ENCODE measurements around the gene EIF1.

Gene EIF1

DNA sequence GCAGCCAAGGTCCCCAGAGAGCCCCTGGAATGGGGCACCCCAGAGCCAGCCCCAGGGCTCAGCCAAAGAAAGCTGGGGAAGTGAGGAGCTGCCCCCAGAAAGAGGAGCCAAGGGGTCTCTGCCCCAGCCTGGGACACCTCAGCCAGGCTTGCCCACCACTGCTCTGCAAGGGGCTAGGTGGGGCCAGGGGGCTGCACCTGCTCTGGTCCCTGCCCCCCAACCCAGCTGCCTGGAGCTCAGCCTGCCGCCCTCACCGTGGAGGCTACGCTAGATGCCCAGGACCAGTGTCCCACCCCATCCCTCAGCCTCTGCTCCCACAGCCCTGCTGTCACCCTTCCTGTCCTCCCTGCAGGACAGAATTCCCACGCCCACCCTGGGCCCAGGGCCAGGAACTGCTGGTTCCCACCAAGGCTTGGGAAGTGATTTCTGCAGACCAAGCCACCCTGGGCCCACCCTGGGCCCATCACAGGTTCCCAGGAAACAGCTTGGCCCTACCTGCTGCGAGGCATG lies 36.2 kb upstream of the EIF1 start:
- no peak overlapping the region for H3K27ac Mint-ChIP-seq
- peaks cover 6% of the 10 kb centered on the region for H3K4me1 Mint-ChIP-seq
- H3K4me3 Mint-ChIP-seq: no peak overlapping the region
- no peaks in the 10 kb centered on the region for H3K9me3 Mint-ChIP-seq
- no peaks in the 10 kb centered on the region for H3K36me3 Mint-ChIP-seq
- ATAC-seq (ENCODE audit: low read depth): no peak
- peaks cover 9% of the 10 kb centered on the region for H3K27me3 Mint-ChIP-seq
- DNase-seq (ENCODE audit: low spot score in 2 of 2): no peak

GRCh38 chr17:41653421-41653820 lies 35.3 kb upstream of the EIF1 start:
- Mint-ChIP-seq H3K36me3 (no peaks in the 10 kb centered on the region), H3K27me3 (peaks cover 9% of the 10 kb centered on the region), H3K4me3 (no peak overlapping the region), H3K9me3 (no peaks in the 10 kb centered on the region), H3K4me1 (peaks cover 2% of the 10 kb centered on the region), H3K27ac (no peak overlapping the region)
- ATAC-seq (ENCODE audit: low read depth) (no peak), DNase-seq (ENCODE audit: low spot score in 2 of 2) (no peak)

DNA sequence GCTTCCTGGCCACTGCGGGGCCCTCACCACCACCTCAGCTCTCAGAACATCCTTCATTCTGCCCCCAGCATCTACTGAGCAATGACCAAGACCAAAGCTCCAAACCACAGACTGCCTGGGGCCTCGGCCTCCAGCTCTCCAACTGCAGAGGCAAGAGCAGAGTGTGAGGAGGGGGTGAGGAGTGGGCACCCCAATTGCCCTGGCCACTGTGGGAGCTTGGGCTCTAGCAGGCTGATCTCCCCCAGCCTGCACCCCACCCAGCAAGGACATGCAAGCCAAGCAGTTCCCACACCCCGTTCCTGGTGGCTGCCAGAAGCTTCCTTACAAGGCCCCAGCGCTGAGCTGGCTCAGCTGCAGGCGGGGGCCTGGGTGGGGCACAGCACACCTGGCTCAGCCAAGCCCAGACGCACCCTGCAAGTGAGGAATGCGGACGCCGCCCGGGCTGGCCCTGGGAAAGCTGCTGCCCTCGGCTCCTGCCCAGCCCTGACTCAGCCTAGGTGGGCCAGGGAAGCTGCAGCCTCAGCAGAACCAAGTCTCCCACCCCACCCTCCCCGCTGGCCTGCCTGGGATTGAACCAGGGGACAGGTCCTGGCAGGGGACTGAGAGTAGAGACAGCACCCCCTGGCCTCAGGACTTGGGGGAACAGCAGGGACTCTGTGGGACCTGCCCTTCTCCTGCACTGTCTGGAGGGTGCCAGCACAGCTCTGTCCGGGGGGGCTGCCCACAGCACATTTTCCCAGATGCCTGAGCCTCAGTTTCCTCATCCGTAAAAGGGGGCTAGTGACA lies 34.6 kb upstream of the EIF1 start:
- Mint-ChIP-seq H3K4me1 (no peaks in the 10 kb centered on the region), H3K4me3 (no peak overlapping the region), H3K9me3 (no peaks in the 10 kb centered on the region), H3K36me3 (no peaks in the 10 kb centered on the region), H3K27me3 (peaks cover 11% of the 10 kb centered on the region), H3K27ac (no peak overlapping the region)
- DNase-seq (ENCODE audit: low spot score in 2 of 2) (no peak), ATAC-seq (ENCODE audit: low read depth) (no peak)

DNA sequence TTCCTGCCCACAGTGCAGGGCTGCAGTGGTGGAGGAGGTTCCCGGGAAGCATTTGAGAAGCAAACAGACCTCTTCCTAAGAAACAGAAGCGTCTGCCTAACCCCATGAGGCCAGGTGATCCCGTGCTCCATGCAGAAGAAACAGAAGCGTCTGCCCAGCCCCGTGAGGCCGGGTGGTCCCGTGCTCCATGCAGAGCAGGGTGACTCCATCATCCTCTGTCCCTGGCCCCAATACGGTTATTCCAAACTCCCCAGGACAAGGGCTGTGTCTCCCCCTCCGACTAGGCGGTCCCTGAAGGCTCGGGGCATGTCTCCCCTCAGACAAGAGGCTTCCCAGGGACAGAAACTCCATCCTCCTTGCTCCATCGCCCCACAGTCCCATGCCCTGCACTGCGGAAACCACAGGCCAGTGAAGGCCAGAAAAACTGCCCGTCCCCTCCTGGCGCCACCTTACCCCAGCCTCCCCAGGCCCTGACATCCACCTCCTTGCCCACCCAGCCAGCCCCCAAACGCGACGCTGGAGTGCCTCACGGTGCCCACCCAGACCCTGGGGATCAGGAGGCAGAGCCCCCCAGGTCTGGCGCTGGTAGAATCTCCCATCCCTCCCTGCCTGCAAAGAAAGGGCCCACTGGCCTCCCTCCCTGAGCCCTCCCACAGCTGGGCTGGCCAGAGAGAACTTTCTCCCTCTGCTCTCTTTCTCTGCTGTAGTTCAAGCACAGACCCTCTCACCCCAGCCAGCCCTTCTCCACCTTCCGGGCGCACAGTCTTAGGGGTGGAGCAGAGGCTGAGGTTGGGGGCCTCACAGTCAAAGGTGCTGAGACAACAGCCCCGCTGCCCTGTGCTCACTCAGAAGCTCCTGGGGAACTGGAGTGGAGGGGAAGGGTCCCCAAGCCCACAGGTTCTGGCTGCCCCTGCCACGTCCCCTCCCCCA lies 33.7 kb upstream of the EIF1 start:
- ATAC-seq (ENCODE audit: low read depth): no peak
- Mint-ChIP-seq H3K27ac (no peak overlapping the region), H3K27me3 (peaks cover 11% of the 10 kb centered on the region), H3K9me3 (no peaks in the 10 kb centered on the region), H3K36me3 (no peaks in the 10 kb centered on the region), H3K4me1 (no peaks in the 10 kb centered on the region), H3K4me3 (no peak overlapping the region)
- no peak for DNase-seq (ENCODE audit: low spot score in 2 of 2)

DNA sequence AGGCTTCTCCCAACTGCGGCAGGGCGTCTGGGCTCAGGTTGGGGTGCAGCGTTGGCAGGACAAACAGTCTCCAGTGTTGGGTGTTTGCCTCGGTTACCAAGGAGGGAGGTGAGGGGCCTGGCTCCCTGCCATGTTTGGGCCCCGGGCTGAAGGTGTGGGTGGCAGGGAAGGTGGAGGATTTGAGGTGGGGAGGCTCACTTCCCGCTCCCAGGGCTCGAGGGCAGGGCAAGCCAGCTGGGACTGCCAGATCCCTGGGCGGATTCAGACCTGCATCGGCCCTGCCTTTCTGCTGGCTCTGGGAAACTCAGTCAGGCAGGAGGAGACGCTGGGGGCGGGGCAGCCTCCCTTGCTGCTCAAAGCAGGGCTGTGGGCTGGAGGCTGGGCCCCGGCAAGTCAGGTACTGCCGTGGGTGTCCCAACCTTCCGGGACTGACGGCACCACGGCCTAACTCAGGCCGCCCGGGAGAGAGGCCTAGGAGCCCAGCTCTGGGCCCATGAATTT lies 33.0 kb upstream of the EIF1 start:
- Mint-ChIP-seq H3K27ac (no peak overlapping the region), H3K27me3 (peaks cover 11% of the 10 kb centered on the region), H3K4me3 (no peak overlapping the region), H3K36me3 (no peaks in the 10 kb centered on the region), H3K4me1 (no peaks in the 10 kb centered on the region), H3K9me3 (no peaks in the 10 kb centered on the region)
- no peak for ATAC-seq (ENCODE audit: low read depth)
- DNase-seq (ENCODE audit: low spot score in 2 of 2): no peak

DNA sequence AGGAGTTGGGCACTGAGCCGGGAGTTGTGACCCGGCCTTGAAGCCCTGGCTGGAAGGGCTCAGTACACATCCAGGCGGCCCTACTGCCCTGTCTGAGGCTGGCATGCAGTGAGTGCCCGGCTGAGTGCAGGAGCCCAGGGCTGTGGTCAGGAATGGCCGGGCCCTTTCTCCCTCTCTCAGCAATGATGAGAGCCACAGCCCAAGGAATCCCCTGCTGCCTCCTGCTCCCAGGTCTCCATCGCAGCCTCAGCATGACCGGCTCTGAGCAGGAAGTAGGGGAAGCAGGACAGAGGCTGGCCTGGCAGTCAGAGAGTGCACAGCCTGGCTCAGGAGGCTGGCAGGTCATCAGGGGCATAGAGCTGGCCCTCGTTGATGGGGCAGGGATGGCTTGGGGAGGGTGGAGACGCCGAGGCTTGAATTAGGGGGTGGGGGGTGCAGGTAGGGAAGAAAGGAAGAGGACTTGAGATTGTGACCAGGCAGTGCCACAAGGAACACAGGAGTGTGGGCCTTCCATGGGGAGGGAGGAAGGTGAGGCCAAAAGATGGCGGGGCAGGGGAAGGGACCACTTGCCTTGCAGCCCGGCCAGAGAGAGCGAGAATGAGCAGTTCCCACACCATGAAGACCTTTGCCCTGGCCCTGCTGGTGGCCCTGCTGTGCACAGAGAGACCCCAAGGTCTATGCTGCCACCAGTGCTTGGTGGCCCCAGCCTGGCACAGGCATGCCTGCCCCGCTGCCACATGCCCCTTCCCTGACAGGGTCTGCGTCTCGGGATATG lies 32.2 kb upstream of the EIF1 start:
- H3K9me3 Mint-ChIP-seq: no peaks in the 10 kb centered on the region
- H3K27me3 Mint-ChIP-seq: peaks cover 11% of the 10 kb centered on the region
- no peak overlapping the region for H3K4me3 Mint-ChIP-seq
- H3K27ac Mint-ChIP-seq: no peak overlapping the region
- no peak for ATAC-seq (ENCODE audit: low read depth)
- no peak for DNase-seq (ENCODE audit: low spot score in 2 of 2)
- no peaks in the 10 kb centered on the region for H3K4me1 Mint-ChIP-seq
- H3K36me3 Mint-ChIP-seq: no peaks in the 10 kb centered on the region

- H3K27me3 Mint-ChIP-seq: peaks cover 7% of the 10 kb centered on the region
- H3K4me3 Mint-ChIP-seq: no peak overlapping the region
- H3K4me1 Mint-ChIP-seq: no peaks in the 10 kb centered on the region
- no peak for DNase-seq (ENCODE audit: low spot score in 2 of 2)
- no peaks in the 10 kb centered on the region for H3K9me3 Mint-ChIP-seq
- H3K27ac Mint-ChIP-seq: no peak overlapping the region
- no peaks in the 10 kb centered on the region for H3K36me3 Mint-ChIP-seq
- no peak for ATAC-seq (ENCODE audit: low read depth)
Measured at GRCh38 chr17:41657176-41657754, 31.4 kb upstream of the EIF1 start.

- no peak overlapping the region for H3K4me3 Mint-ChIP-seq
- peaks cover 7% of the 10 kb centered on the region for H3K27me3 Mint-ChIP-seq
- DNase-seq (ENCODE audit: low spot score in 2 of 2) (no peak), ATAC-seq (ENCODE audit: low read depth) (no peak)
- no peaks in the 10 kb centered on the region for H3K36me3 Mint-ChIP-seq
- H3K27ac Mint-ChIP-seq: no peak overlapping the region
- H3K9me3 Mint-ChIP-seq: no peaks in the 10 kb centered on the region
- no peaks in the 10 kb centered on the region for H3K4me1 Mint-ChIP-seq
Measured at GRCh38 chr17:41657936-41658335, 30.7 kb upstream of the EIF1 start.

DNA sequence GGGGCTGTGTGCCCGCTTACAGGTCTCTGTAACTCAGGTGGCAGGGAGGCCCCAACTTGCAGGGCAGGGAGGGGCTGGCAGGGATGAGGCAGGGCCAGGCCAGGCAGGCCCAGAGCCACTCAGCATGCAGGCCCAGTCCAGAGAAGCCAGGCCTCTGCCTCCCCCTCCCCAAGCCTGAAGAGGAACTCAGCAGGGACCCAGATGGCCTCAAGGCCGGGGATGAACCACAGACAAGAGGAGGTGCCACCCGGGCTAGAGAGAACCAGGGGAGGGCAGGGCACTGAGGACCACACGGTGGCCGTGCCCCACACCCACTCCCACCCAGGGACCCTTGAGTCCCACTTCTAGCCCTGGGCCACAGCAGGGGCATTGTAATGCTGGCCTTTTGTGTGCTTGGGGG lies 29.8 kb upstream of the EIF1 start:
- Mint-ChIP-seq H3K4me3 (no peak overlapping the region), H3K27me3 (peaks cover 7% of the 10 kb centered on the region), H3K27ac (no peak overlapping the region), H3K4me1 (peaks cover 3% of the 10 kb centered on the region), H3K36me3 (no peaks in the 10 kb centered on the region), H3K9me3 (no peaks in the 10 kb centered on the region)
- DNase-seq (ENCODE audit: low spot score in 2 of 2) (no peak), ATAC-seq (ENCODE audit: low read depth) (no peak)

GRCh38 chr17:41659427-41660212 lies 29.1 kb upstream of the EIF1 start:
- Mint-ChIP-seq H3K4me3 (no peak overlapping the region), H3K36me3 (no peaks in the 10 kb centered on the region), H3K9me3 (no peaks in the 10 kb centered on the region), H3K27ac (no peak overlapping the region), H3K4me1 (peaks cover 3% of the 10 kb centered on the region), H3K27me3 (peaks cover 7% of the 10 kb centered on the region)
- no peak for ATAC-seq (ENCODE audit: low read depth)
- DNase-seq (ENCODE audit: low spot score in 2 of 2): no peak

DNA sequence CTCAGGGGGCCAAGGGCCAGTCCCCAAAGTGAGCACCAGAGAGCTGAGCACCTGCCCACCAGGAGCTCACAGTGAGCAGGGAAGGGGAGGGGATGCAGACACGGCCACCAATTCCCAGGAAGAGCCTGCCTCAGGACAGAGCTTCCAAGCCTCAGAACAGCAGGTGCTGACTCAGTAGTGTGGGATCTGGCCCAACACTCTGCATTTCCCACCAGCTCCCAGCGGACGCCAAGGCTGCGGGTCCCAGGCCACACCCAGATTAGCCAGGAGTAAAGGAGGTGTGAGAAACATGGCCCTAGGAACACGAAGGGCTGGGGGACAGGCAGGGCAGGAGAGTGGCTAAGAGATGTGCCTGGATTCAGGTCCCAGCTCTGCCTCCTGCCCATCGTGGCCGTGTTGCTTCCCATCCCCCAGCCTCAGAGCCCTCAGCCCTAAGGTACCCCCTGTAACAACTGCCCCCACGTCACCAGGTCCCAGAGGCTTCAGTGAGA lies 28.4 kb upstream of the EIF1 start:
- Mint-ChIP-seq H3K36me3 (no peaks in the 10 kb centered on the region), H3K4me1 (peaks cover 3% of the 10 kb centered on the region), H3K27me3 (peaks cover 6% of the 10 kb centered on the region), H3K27ac (no peak overlapping the region), H3K4me3 (no peak overlapping the region), H3K9me3 (no peaks in the 10 kb centered on the region)
- ATAC-seq (ENCODE audit: low read depth): no peak
- no peak for DNase-seq (ENCODE audit: low spot score in 2 of 2)

- Mint-ChIP-seq H3K27me3 (no peaks in the 10 kb centered on the region), H3K27ac (no peak overlapping the region), H3K4me1 (peaks cover 24% of the 10 kb centered on the region), H3K9me3 (no peaks in the 10 kb centered on the region), H3K4me3 (no peak overlapping the region), H3K36me3 (no peaks in the 10 kb centered on the region)
- DNase-seq (ENCODE audit: low spot score in 2 of 2) (no peak), ATAC-seq (ENCODE audit: low read depth) (no peak)
Measured at GRCh38 chr17:41663451-41664171, 25.1 kb upstream of the EIF1 start.
